Lower leg skin (tissue), 4 donors: Measurements from ENCODE around the gene SYCE1. TPM values are rescaled to one million over a fixed set of nuclear protein-coding genes. Genes with fewer than 3 reads are reported as not detected.
"Not testable (repeated sequence)": the region's sequence is repeated elsewhere in the genome, so short reads cannot be mapped to it uniquely, and the experiment has no call there.

Experiments
- DNase-seq, 2 donors: peaks; one replicate each; pipeline ENCODE4 v3.0.0-alpha.2; 2019; ENCODE audit warnings: low spot score in 2 of 2
- H3K4me3 ChIP-seq: fragments of 200-600 bp; sonication (generic); 2 replicates; pipeline ENCODE4 v1.5.1; 2017; ENCODE audit warnings: mild to moderate bottlenecking, low read depth; ENCODE audit not compliant: poor library complexity, severe bottlenecking
- CTCF ChIP-seq, 3 donors: fragments of 450-650 bp; IDR thresholded peaks; one replicate each; pipeline ENCODE4 v1.5.1; 2016; ENCODE audit warnings: antibody characterized with exemption in 3 of 3, mild to moderate bottlenecking in 3 of 3, moderate library complexity in 2 of 3
- POLR2A ChIP-seq, 2 donors: fragments of 450-650 bp; IDR thresholded peaks; one replicate each; pipeline ENCODE4 v1.6.1; 2016 to 2017; ENCODE audit warnings: antibody characterized with exemption in 2 of 2, mild to moderate bottlenecking in 1 of 2, moderate library complexity in 1 of 2
- WGBS, 2 donors: methylation state at CpG; one replicate each; pipeline ENCODE4 v1.1.5; 2018; 5-methylcytosine and 5-hydroxymethylcytosine counted together
- intact Hi-C: fragments of 100-400 bp; cut with DNase I; formaldehyde crosslinking; loops from one replicate; pipeline ENCODE4 v1.15.0; 2023; ENCODE audit warnings: low total_unique reads
- total RNA-seq, 4 donors: library from RNA; depleted of rRNA; stranded (reverse); fragments of >200 nt; gene quantifications; one replicate each; pipeline ENCODE4 v1.1.0, GENCODE V29; 2016

SYCE1 gene
- total RNA-seq, 4 donors from 2014 or later: 3.5 TPM; not detected in 3

DNA sequence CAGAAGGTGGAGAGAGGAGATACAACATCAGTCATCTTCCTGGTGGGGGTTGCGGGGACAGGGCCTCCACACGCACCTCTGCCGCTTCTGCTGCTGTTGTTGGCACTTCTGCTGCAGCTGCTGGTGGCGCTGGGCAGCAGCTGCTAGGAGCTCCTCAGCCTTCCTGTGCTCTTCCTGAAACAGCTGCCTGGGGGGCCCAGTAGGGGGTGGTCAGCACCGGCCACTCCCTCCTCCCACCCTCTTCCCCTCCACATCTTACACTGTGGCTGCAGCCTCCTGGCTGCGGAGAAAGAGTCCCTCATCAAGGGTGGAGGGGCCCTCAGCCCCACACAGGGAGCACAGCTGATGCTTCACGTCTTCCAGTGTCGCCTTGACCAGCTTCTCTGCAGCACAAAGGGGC, 9.9 kb downstream of the SYCE1 start:
- TF ChIP-seq CTCF (IDR thresholded peaks at IDR 0.05): no peak
- TF ChIP-seq POLR2A (IDR thresholded peaks at IDR 0.05): no peak
- intact Hi-C loops: no loop called here
- DNase-seq: peak in 1 of 2 donors; percentile 31
- H3K4me3 ChIP-seq: no peak overlapping the region
- WGBS, 2 donors: 80 to 82% methylated on average over 8 of the region's 8 CpGs

- no peak overlapping the region for H3K4me3 ChIP-seq
- TF ChIP-seq POLR2A (IDR thresholded peaks at IDR 0.05): no peak
- intact Hi-C loops: no loop called here
- no peak for DNase-seq
- WGBS, 2 donors: 87 to 89% methylated on average over 4 of the region's 4 CpGs
Observed at GRCh38 chr10:133554600-133554999, 10.8 kb downstream of the SYCE1 start.

DNA sequence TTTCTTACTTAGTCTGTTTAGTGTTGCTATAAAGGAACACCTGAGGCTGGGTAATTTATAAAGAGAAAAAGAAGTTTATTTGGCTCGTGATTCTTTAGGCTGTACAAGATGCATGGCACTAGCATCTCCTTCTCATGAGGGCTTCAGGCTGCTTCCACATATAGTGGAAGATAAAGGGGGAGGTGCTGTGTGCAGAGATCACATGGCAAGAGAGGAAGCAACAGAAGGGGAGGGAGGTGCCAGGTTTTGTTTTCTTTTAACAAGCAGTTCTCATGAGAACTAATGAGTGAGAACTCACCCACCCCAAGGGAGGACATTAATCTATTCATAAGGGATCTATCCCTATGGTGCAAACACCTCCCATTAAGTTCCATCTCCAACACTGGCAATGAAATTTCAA, 20.9 kb downstream of the SYCE1 start:
- H3K4me3 ChIP-seq: no peak overlapping the region
- intact Hi-C loops: no loop called here
- TF ChIP-seq CTCF (IDR thresholded peaks at IDR 0.05): no peak
- TF ChIP-seq POLR2A (IDR thresholded peaks at IDR 0.05): no peak
- 53 to 66% methylated on average over 1 of the region's 1 CpG for WGBS, 2 donors
- DNase-seq: no peak

- WGBS, 2 donors: 58 to 79% methylated on average over 5 to 6 of the region's 6 CpGs
- intact Hi-C loops, DNase-seq, H3K4me3 ChIP-seq: not testable (repeated sequence)
Observed at GRCh38 chr10:133541441-133541975, 23.9 kb downstream of the SYCE1 start.

GRCh38 chr10:133537546-133538545, 27.5 kb downstream of the SYCE1 start:
- TF ChIP-seq POLR2A (IDR thresholded peaks at IDR 0.05) (no peak), CTCF (IDR thresholded peaks at IDR 0.05) (no peak)
- no peak for DNase-seq
- intact Hi-C loops: no loop called here
- H3K4me3 ChIP-seq: no peak overlapping the region
- WGBS, 2 donors: 59 to 72% methylated on average over 4 of the region's 4 CpGs

- intact Hi-C loops: no loop called here
Observed at GRCh38 chr10:133536198-133536597, 29.2 kb downstream of the SYCE1 start.

More at GRCh38 chr10:133536198-133536597, 29.2 kb downstream of the SYCE1 start:
- no peak for DNase-seq
- TF ChIP-seq CTCF (IDR thresholded peaks at IDR 0.05) (no peak), POLR2A (IDR thresholded peaks at IDR 0.05) (no peak)
- H3K4me3 ChIP-seq: no peak overlapping the region
- 48 to 63% methylated on average over 3 to 4 of the region's 4 CpGs for WGBS, 2 donors
